Transverse colon (tissue), 4 donors: ENCODE results near the gene SNX30. TPM values are rescaled to one million over a fixed set of nuclear protein-coding genes. Genes with fewer than 3 reads are reported as not detected.

Experiments used
- DNase-seq: peaks from one replicate; pipeline ENCODE4 v3.0.0-alpha.2; 2019
- H3K27ac ChIP-seq, 4 donors: fragments of 200-600 bp; sonication (generic); 2 replicates each; pipeline ENCODE4 v1.5.1; 2016 to 2018; ENCODE audit warnings: inconsistent platforms in 4 of 4
- H3K27me3 ChIP-seq: fragments of 200-600 bp; sonication (generic); 2 replicates; pipeline ENCODE4 v1.5.1; 2017; ENCODE audit warnings: inconsistent platforms
- H3K36me3 ChIP-seq, 4 donors: fragments of 200-600 bp; sonication (generic); 2 replicates each; pipeline ENCODE4 v1.5.1; 2017 to 2019; ENCODE audit warnings: inconsistent platforms in 4 of 4
- H3K4me1 ChIP-seq, 4 donors: fragments of 200-600 bp; sonication (generic); 2 replicates each; pipeline ENCODE4 v1.5.1; 2017 to 2020; ENCODE audit warnings: inconsistent platforms in 4 of 4
- H3K4me3 ChIP-seq, 4 donors: fragments of 200-600 bp; sonication (generic); 1 replicate in 1 of 4; 2 replicates in 3 of 4; pipeline versions ENCODE4 v1.5.1 to v1.6.1; 2017 to 2019; ENCODE audit warnings: inconsistent platforms in 4 of 4
- H3K9me3 ChIP-seq, 2 donors: fragments of 200-600 bp; sonication (generic); 2 replicates each; pipeline ENCODE4 v1.5.1; 2017 to 2019; ENCODE audit warnings: inconsistent platforms in 2 of 2
- EP300 ChIP-seq: sonication (generic); formaldehyde crosslinking; IDR thresholded peaks from one replicate; pipeline ENCODE4 v1.6.1; 2017; ENCODE audit warnings: antibody characterized with exemption, low read depth
- POLR2A ChIP-seq: fragments of 450-650 bp; IDR thresholded peaks from one replicate; pipeline ENCODE4 v1.6.1; 2016; ENCODE audit warnings: antibody characterized with exemption, mild to moderate bottlenecking, moderate library complexity
- POLR2AphosphoS5 ChIP-seq, 3 donors: sonication (generic); formaldehyde crosslinking; IDR thresholded peaks; one replicate each; pipeline ENCODE4 v1.6.1; 2016; ENCODE audit warnings: antibody characterized with exemption in 3 of 3
- WGBS, 2 donors: methylation state at CpG; one replicate each; pipeline ENCODE4 v1.1.5; 2018; ENCODE audit warnings: low coverage in 1 of 2; 5-methylcytosine and 5-hydroxymethylcytosine counted together
- in situ Hi-C, 4 donors: fragments of 200-750 bp; cut with MboI; loops; one replicate each; pipeline versions ENCODE4 v1.15.0 to v1.15.1; 2017; ENCODE audit warnings: low sequenced_read_pairs in 3 of 4, low pct_ligation_motif_present in 1 of 4, low pct_unique_long_range_greater_than_20kb in 1 of 4
- intact Hi-C: fragments of 100-400 bp; cut with DNase I; formaldehyde crosslinking; loops from one replicate; pipeline ENCODE4 v1.15.1; 2023; ENCODE audit warnings: low total_unique reads
- total RNA-seq, 4 donors: library from RNA; depleted of rRNA; stranded (reverse); fragments of >200 nt; gene quantifications; one replicate each; pipeline ENCODE4 v1.1.0, GENCODE V29; 2016
- TF ChIP-seq, protein P1 (sequence below), 5 experiments: fragments of 200-600 bp in 3 of 5; fragments of 450-650 bp in 2 of 5; sonication (generic) in 3 of 5; IDR thresholded peaks; 1 replicate in 2 of 5; 2 replicates in 3 of 5; pipeline ENCODE4 v1.5.1; 2016 to 2017; ENCODE audit warnings: antibody characterized with exemption in 5 of 5, inconsistent platforms in 3 of 5, mild to moderate bottlenecking in 2 of 5, moderate library complexity in 1 of 5

SNX30 gene
- total RNA-seq, 4 donors from 2014 or later = 15.7 to 46.4 (median 45.7) TPM

DNA sequence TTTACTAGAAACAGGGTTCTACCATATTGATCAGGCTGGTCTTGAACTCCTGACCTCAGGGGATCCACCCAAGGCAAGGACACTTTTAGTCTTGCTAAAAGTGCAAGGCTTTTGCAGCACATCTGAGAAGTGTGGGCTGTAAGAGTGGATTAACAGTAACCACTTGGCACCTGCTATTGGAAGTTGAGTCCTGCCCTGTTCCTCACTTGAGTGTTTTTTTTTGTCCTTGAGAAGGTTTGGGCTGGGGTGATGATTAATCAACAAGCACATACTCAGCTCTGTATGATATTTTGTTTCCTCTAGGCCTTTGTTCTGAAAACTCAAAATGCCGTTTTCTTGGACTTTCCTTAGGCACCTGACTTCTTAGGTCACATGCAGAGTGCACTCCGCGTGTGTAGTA is 37.4 kb downstream of the SNX30 start:
- H3K36me3 ChIP-seq = no peaks in the 10 kb centered on the region
- intact Hi-C loops = no loop called here
- in situ Hi-C loops = no loop called here
- no peaks in the 10 kb centered on the region for H3K9me3 ChIP-seq
- peaks cover 16 to 40% (median 24%) of the 10 kb centered on the region in 4 donors for H3K4me1 ChIP-seq
- H3K4me3 ChIP-seq = no peak overlapping the region
- no peak for TF ChIP-seq EP300
- TF ChIP-seq POLR2AphosphoS5 (IDR thresholded peaks at IDR 0.05) = no peak
- TF ChIP-seq POLR2A = no peak
- TF ChIP-seq, protein P1, sequence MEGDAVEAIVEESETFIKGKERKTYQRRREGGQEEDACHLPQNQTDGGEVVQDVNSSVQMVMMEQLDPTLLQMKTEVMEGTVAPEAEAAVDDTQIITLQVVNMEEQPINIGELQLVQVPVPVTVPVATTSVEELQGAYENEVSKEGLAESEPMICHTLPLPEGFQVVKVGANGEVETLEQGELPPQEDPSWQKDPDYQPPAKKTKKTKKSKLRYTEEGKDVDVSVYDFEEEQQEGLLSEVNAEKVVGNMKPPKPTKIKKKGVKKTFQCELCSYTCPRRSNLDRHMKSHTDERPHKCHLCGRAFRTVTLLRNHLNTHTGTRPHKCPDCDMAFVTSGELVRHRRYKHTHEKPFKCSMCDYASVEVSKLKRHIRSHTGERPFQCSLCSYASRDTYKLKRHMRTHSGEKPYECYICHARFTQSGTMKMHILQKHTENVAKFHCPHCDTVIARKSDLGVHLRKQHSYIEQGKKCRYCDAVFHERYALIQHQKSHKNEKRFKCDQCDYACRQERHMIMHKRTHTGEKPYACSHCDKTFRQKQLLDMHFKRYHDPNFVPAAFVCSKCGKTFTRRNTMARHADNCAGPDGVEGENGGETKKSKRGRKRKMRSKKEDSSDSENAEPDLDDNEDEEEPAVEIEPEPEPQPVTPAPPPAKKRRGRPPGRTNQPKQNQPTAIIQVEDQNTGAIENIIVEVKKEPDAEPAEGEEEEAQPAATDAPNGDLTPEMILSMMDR (IDR thresholded peaks at IDR 0.05) = no peak
- H3K27me3 ChIP-seq = no peaks in the 10 kb centered on the region
- 96% methylated on average over 3 of the region's 3 CpGs; no CpG with 5 or more reads in 1 of the 2 donors for WGBS, 2 donors
- DNase-seq = no peak
- H3K27ac ChIP-seq = no peak overlapping the region

- Histone ChIP-seq H3K27ac (peak overlapping the region in 3 of 4 donors; percentile 52 to 66 (median 62)), H3K27me3 (no peaks in the 10 kb centered on the region), H3K4me3 (no peak overlapping the region), H3K36me3 (no peaks in the 10 kb centered on the region), H3K9me3 (no peaks in the 10 kb centered on the region), H3K4me1 (peaks cover under 1 to 30% (median 12%) of the 10 kb centered on the region in 4 donors)
- intact Hi-C loops = no loop called here
- DNase-seq = no peak
- 67 to 73% methylated on average over 1 of the region's 1 CpG for WGBS, 2 donors
- in situ Hi-C loops = no loop called here
- TF ChIP-seq EP300 (no peak), POLR2AphosphoS5 (IDR thresholded peaks at IDR 0.05) (peak; percentile 22 to 68 (median 66))
These were observed 38.9 kb downstream of the SNX30 start for GRCh38 chr9:112789473-112789872.

DNA sequence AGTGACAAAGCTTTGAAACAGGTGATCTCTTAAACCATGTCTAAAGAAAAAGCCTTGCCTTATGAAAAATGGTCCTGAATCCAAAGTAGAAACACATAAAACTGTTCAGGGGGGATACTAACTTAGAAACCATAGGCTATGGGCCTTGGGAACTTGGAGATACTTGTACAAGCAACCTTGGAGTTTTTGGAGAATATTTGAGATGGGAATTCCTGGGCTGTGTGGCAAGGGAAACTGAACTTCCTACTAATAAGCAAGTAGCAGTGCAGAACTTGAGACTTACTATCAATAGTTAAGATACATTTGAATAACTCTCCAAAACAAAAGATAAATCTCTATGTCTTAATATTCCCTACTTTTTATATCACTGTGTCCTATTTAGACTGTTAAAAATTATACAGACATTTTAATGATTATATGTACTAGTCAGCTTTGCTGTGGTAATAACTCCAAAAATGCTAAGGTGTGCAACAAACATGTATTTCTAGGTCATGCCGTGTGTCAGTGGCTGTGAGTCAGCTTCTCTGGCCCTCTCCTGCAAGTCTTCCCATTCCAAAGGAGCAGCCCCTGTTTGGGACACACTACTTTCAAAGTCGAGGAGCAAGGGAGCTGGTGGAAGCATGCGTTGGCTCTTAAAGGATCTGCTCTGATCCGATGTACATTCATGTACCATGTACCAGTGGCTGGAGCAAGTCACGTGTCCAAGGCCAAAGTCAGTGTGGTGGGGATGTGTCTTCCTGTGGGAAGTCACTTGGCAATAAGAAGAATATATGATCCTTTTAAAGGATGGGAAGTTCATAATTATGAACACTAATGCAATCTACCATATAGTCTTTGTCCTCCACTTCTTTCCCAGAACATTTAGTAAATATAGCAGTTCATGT is 39.6 kb downstream of the SNX30 start:
- H3K4me1 ChIP-seq = peaks cover 0 to 26% (median 11%) of the 10 kb centered on the region in 4 donors
- peak overlapping the region in 3 of 4 donors; percentile 32 to 66 (median 62) for H3K27ac ChIP-seq
- no peak for DNase-seq
- TF ChIP-seq POLR2A (no peak), POLR2AphosphoS5 (IDR thresholded peaks at IDR 0.05) (no peak), EP300 (no peak)
- TF ChIP-seq, protein P1 (IDR thresholded peaks at IDR 0.05) = no peak
- 68% methylated on average over 5 of the region's 5 CpGs; no CpG with 5 or more reads in 1 of the 2 donors for WGBS, 2 donors
- intact Hi-C loops (loop anchor here (10.0 kb wide), 1 partner anchor 75 kb away; the partner anchor contains the start of gene INIP), in situ Hi-C loops (no loop called here)
- no peaks in the 10 kb centered on the region for H3K9me3 ChIP-seq
- no peaks in the 10 kb centered on the region for H3K27me3 ChIP-seq
- no peaks in the 10 kb centered on the region for H3K36me3 ChIP-seq
- no peak overlapping the region for H3K4me3 ChIP-seq

DNA sequence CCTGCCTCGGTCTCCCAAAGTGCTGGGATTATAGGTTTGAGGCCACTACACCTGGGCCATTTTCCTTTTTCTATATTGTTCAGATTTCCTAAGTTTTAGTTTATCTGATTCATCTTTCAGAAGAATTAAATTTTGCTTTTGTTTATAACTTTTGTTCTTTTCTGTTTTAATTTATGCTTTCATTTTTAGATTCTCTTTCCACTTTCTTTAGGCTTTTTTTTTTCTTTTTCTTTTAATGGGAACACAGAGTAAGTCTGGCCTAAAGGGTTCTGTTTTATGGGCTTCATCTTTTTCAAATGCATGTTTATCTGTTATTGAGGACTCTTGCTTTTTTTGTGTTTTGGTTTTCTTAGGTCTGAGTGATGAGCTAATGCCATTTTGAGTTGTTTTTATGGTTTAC is 42.1 kb downstream of the SNX30 start:
- intact Hi-C loops (loop anchor here (10.0 kb wide), 1 partner anchor 78 kb away; the partner anchor contains the start of gene INIP), in situ Hi-C loops (no loop called here)
- H3K27ac ChIP-seq = no peak overlapping the region
- TF ChIP-seq, protein P1 (IDR thresholded peaks at IDR 0.05) = no peak
- TF ChIP-seq POLR2AphosphoS5 (IDR thresholded peaks at IDR 0.05) = no peak
- TF ChIP-seq POLR2A = no peak
- TF ChIP-seq EP300 = no peak
- H3K4me1 ChIP-seq = peaks cover 0 to 26% (median 10%) of the 10 kb centered on the region in 4 donors
- H3K9me3 ChIP-seq = no peaks in the 10 kb centered on the region
- no peaks in the 10 kb centered on the region for H3K27me3 ChIP-seq
- H3K4me3 ChIP-seq = no peak overlapping the region
- no peak for DNase-seq
- 83 to 100% methylated on average over 1 of the region's 1 CpG for WGBS, 2 donors
- H3K36me3 ChIP-seq = no peaks in the 10 kb centered on the region
